GM19193 (cell line): ENCODE measurements around the gene SNCG.

Source experiments
- POLR2A ChIP-seq: IDR thresholded peaks from 4 replicates; pipeline ENCODE4 v1.6.1; 2011; ENCODE audit not compliant: insufficient read depth, insufficient read length; ENCODE audit errors: extremely low read depth

SNCG gene

GRCh38 chr10:86944031-86944419 lies 14.4 kb upstream of the SNCG start:
- TF ChIP-seq POLR2A: no peak

GRCh38 chr10:86944471-86944870 lies 13.9 kb upstream of the SNCG start:
- TF ChIP-seq POLR2A: no peak

- TF ChIP-seq POLR2A: no peak
Measured at GRCh38 chr10:86944907-86945306, 13.5 kb upstream of the SNCG start.

GRCh38 chr10:86945361-86946212 lies 12.8 kb upstream of the SNCG start:
- no peak for TF ChIP-seq POLR2A

- no peak for TF ChIP-seq POLR2A
Measured at GRCh38 chr10:86946213-86947155, 11.9 kb upstream of the SNCG start.

GRCh38 chr10:86950349-86950748 lies 8.1 kb upstream of the SNCG start:
- no peak for TF ChIP-seq POLR2A

GRCh38 chr10:86951184-86951761 lies 7.1 kb upstream of the SNCG start:
- no peak for TF ChIP-seq POLR2A

- TF ChIP-seq POLR2A: no peak
Measured at GRCh38 chr10:86952106-86952505, 6.3 kb upstream of the SNCG start.

- TF ChIP-seq POLR2A: no peak
Measured at GRCh38 chr10:86953747-86954680, 4.4 kb upstream of the SNCG start.

- TF ChIP-seq POLR2A: no peak
Measured at GRCh38 chr10:86954681-86955500, 3.5 kb upstream of the SNCG start.

GRCh38 chr10:86955501-86956194 lies 2.8 kb upstream of the SNCG start:
- no peak for TF ChIP-seq POLR2A

GRCh38 chr10:86956195-86956847 lies 2.1 kb upstream of the SNCG start:
- no peak for TF ChIP-seq POLR2A
